Cardiac muscle cell (in vitro differentiated cells and primary cell): ENCODE data around the gene DOK5. TPM values are rescaled to one million over a fixed set of nuclear protein-coding genes. Genes with fewer than 3 reads are reported as not detected.

Source experiments
- DNase-seq, 2 donors: peaks; one replicate each; pipeline versions ENCODE4 v3.0.0 to v3.0.0-alpha.2; 2010 to 2017; ENCODE audit warnings: low read depth in 1 of 2, low spot score in 1 of 2
- H3K27ac ChIP-seq: fragments of 200-600 bp; sonication (generic); 2 replicates; pipeline ENCODE4 v1.5.1; 2016
- H3K27me3 ChIP-seq: fragments of 200-600 bp; sonication (generic); 2 replicates; pipeline ENCODE4 v1.6.0; 2016; ENCODE audit warnings: control low read depth
- H3K36me3 ChIP-seq: fragments of 200-600 bp; sonication (generic); 2 replicates; pipeline ENCODE4 v1.5.1; 2016; ENCODE audit warnings: control low read depth
- H3K4me1 ChIP-seq: fragments of 200-600 bp; sonication (generic); 2 replicates; pipeline ENCODE4 v1.8.1; 2017; ENCODE audit warnings: low read depth, mild to moderate bottlenecking, mixed run types
- H3K4me3 ChIP-seq: fragments of 200-600 bp; sonication (generic); 2 replicates; pipeline ENCODE4 v1.5.1; 2016; ENCODE audit warnings: mild to moderate bottlenecking
- H3K9me3 ChIP-seq: fragments of 200-600 bp; sonication (generic); 2 replicates; pipeline ENCODE4 v1.5.1; 2017; ENCODE audit warnings: low read depth, mild to moderate bottlenecking, control low read depth
- polyA plus RNA-seq: library from polyadenylated mRNA; unstranded; fragments of >200 nt; fragmentation: Nextera tagmentation; extraction: Ambion mirVana; gene quantifications from 2 replicates; pipeline ENCODE4 v1.2.1, GENCODE V29; 2016
- total RNA-seq: library from RNA; depleted of rRNA; stranded (reverse); fragments of >200 nt; gene quantifications from 2 replicates; pipeline ENCODE4 v1.2.3, GENCODE V29; 2016
- TF ChIP-seq, protein P1 (sequence below): IDR thresholded peaks from 2 replicates; pipeline ENCODE4 v1.5.1; 2012; ENCODE audit warnings: low read depth, mild to moderate bottlenecking, low read length

The DOK5 gene
- total and polyA plus RNA-seq, 2 experiments from 2014 or later, result 1.4 to 1.6 TPM

DNA sequence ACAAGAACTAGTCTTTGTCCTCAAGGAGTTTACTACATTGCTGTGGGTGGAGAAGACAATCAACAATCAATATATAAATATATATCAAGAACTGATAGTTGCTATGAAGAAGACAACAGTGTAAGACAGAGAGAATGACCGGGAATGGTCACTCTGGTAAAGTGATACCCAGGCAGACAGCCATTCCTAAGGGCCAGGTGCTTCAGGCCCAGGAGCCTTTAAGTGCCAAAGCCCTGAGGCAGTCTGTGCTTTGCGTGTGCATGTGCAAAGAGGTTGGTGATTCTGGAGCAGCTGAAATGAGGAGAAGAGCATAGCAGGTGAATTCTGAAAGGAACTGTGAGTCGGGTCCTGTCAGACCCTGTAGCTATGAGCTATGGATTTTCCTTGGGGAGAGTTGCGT, 154.2 kb downstream of the DOK5 start:
- Histone ChIP-seq H3K36me3 (no peaks in the 10 kb centered on the region), H3K27ac (no peak overlapping the region), H3K4me3 (no peak overlapping the region), H3K4me1 (no peaks in the 10 kb centered on the region), H3K27me3 (no peaks in the 10 kb centered on the region), H3K9me3 (no peaks in the 10 kb centered on the region)
- TF ChIP-seq, protein P1, sequence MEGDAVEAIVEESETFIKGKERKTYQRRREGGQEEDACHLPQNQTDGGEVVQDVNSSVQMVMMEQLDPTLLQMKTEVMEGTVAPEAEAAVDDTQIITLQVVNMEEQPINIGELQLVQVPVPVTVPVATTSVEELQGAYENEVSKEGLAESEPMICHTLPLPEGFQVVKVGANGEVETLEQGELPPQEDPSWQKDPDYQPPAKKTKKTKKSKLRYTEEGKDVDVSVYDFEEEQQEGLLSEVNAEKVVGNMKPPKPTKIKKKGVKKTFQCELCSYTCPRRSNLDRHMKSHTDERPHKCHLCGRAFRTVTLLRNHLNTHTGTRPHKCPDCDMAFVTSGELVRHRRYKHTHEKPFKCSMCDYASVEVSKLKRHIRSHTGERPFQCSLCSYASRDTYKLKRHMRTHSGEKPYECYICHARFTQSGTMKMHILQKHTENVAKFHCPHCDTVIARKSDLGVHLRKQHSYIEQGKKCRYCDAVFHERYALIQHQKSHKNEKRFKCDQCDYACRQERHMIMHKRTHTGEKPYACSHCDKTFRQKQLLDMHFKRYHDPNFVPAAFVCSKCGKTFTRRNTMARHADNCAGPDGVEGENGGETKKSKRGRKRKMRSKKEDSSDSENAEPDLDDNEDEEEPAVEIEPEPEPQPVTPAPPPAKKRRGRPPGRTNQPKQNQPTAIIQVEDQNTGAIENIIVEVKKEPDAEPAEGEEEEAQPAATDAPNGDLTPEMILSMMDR, result no peak
- DNase-seq, result no peak

DNA sequence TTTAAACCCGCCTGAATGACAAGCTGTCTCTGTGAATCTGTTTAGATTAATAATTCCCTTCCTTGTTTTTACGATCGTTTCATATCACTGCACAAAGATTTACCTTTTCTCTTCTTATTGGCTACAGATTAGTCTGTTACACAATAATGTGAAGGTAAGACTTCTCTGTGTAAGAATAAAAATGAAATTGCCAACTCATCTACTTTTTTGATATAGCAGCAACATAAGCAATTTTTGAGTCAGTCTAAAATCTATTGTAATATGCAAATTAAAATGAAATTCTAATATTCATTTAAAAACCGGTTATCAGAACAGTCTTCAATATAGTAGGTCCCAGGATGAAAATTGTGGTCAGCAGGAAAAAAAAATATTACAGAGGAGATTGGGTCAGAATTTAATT, 155.2 kb downstream of the DOK5 start:
- Histone ChIP-seq H3K27me3 (no peaks in the 10 kb centered on the region), H3K36me3 (no peaks in the 10 kb centered on the region), H3K27ac (no peak overlapping the region), H3K4me1 (no peaks in the 10 kb centered on the region), H3K4me3 (no peak overlapping the region), H3K9me3 (no peaks in the 10 kb centered on the region)
- no peak for DNase-seq
- TF ChIP-seq, protein P1, result no peak

DNA sequence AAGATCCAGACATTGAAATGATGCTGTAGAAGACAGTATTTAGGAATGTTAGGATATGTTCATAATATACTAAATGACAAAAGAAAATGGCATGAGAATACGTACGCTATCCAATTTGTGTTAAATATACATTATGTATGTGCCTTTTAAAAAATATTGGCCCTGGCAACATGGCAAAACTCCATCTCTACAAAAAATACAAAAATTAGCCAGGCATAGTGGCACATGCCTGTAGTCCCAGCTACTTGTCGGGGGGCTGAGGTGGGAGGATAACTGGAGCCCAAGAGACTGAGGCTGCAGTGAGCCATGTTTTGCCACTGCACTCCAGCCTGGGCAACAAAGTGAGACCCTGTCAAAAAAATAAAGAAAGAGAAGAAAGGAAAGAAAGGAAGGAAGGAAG, 155.7 kb downstream of the DOK5 start:
- no peaks in the 10 kb centered on the region for H3K27me3 ChIP-seq

DNA sequence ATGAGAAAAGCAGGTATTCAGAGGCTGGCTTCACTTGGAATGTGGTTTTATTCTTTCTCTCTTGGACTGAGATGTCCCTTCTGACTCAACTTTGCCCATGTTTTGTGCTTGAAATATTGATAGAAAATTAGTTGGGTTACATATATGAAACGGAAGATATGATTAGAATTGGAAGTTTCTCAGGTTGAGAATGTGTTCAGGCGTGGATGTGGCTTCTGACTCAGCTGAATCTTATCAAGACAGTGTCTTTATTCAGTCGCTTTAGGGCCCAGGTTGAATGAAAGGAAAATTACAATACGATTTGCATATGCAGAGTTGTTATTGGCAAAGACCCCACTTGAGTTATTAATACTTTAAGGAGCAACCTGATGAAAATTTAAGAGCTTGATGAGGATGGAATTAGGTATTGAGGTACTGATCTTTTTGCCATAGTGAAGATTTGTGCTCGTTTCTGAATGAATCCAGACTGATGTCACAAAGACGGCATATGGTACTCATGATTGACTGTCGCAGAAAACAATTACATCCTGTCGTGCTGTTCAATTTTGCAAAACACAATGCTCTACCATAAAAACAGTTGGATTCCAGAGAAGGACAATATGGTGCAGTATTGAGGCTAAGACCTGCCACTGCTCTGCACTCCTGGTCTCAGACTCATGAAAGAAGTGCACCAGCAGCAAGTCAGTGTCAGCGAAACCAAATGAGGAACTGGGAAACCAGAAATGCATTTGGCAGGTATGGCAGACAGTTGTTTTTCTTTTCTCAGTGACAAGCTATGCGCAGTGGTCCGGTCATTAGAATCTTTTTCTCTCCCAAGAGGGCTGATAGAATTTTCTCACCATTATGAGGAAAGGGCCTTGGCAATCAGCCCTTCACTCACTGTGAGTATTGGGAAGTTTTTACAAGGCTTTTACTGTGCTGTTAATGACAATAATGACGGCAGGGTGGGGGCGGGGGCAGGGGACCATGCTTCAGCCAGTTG, 158.3 kb downstream of the DOK5 start:
- no peaks in the 10 kb centered on the region for H3K27me3 ChIP-seq
- H3K27ac ChIP-seq, result no peak overlapping the region
- TF ChIP-seq, protein P1, result no peak
- no peak overlapping the region for H3K4me3 ChIP-seq
- DNase-seq, result no peak
- H3K9me3 ChIP-seq, result no peaks in the 10 kb centered on the region
- H3K36me3 ChIP-seq, result no peaks in the 10 kb centered on the region
- H3K4me1 ChIP-seq, result no peaks in the 10 kb centered on the region

More for the DNA sequence above, 155.7 kb downstream of the DOK5 start:
- no peaks in the 10 kb centered on the region for H3K4me1 ChIP-seq
- H3K27ac ChIP-seq, result no peak overlapping the region
- no peak overlapping the region for H3K4me3 ChIP-seq
- DNase-seq, result no peak
- no peaks in the 10 kb centered on the region for H3K9me3 ChIP-seq
- TF ChIP-seq, protein P1, result no peak
- no peaks in the 10 kb centered on the region for H3K36me3 ChIP-seq

DNA sequence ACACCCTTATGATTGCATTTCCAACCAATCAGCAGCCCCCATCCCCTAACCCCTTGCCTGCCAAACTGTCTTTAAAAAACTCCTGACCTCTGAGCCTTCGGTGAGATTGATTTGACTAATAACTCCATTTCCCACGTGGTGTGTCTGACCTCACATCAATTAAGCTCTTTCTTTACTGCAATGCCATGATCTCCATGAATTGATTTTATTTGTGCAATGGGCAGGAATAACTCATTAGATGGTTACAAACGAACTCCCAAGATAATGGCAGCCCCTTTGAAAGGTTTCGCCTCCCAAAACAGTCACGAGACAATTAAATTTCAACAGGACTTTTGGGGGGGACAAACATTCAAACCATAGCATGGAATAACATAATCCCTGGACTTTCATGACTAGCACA, 161.2 kb downstream of the DOK5 start:
- TF ChIP-seq, protein P1, result no peak
- Histone ChIP-seq H3K9me3 (no peaks in the 10 kb centered on the region), H3K27me3 (no peaks in the 10 kb centered on the region), H3K4me3 (no peak overlapping the region), H3K4me1 (no peaks in the 10 kb centered on the region), H3K36me3 (no peaks in the 10 kb centered on the region), H3K27ac (no peak overlapping the region)
- DNase-seq, result no peak
